Ectodermal cell (in vitro differentiated cells): ENCODE results near the gene SLC9C2. TPM values are rescaled to one million over a fixed set of nuclear protein-coding genes. Genes with fewer than 3 reads are reported as not detected.
"Not testable (repeated sequence)": the region's sequence is repeated elsewhere in the genome, so short reads cannot be mapped to it uniquely, and the experiment has no call there.

Source experiments
- H3K27ac ChIP-seq: 2 replicates; pipeline ENCODE4 v1.7.0; 2013; ENCODE audit warnings: mild to moderate bottlenecking, low read depth, low read length; ENCODE audit not compliant: insufficient read depth, poor library complexity, severe bottlenecking
- H3K27me3 ChIP-seq: 2 replicates; pipeline ENCODE4 v1.7.0; 2013; ENCODE audit warnings: mild to moderate bottlenecking, low read length; ENCODE audit not compliant: insufficient read depth, control insufficient read depth, poor library complexity, severe bottlenecking
- H3K36me3 ChIP-seq: one replicate; pipeline ENCODE4 v1.7.0; 2013; ENCODE audit warnings: low read length; ENCODE audit not compliant: control insufficient read depth, insufficient read depth
- H3K4me1 ChIP-seq: one replicate; pipeline ENCODE4 v1.7.0; 2013; ENCODE audit warnings: low read length; ENCODE audit not compliant: control insufficient read depth, insufficient read depth
- H3K4me3 ChIP-seq: 2 replicates; pipeline ENCODE4 v1.7.0; 2013; ENCODE audit warnings: low read depth, low read length, control low read depth; ENCODE audit not compliant: insufficient read depth
- H3K9me3 ChIP-seq: 2 replicates; pipeline ENCODE4 v1.7.0; 2013; ENCODE audit warnings: mild to moderate bottlenecking, low read length, moderate library complexity; ENCODE audit not compliant: control insufficient read depth
- WGBS, 2 experiments: methylation state at CpG; one replicate each; pipeline ENCODE4 v1.1.7; 2013; ENCODE audit warnings: missing lambda C conversion rate in 2 of 2; 5-methylcytosine and 5-hydroxymethylcytosine counted together
- polyA plus RNA-seq, 4 experiments: library from polyadenylated mRNA; stranded (reverse); fragments of 50-300 nt; gene quantifications; one replicate each; pipeline ENCODE4 v1.2.3, GENCODE V29; 2013

SLC9C2 gene, protein sequence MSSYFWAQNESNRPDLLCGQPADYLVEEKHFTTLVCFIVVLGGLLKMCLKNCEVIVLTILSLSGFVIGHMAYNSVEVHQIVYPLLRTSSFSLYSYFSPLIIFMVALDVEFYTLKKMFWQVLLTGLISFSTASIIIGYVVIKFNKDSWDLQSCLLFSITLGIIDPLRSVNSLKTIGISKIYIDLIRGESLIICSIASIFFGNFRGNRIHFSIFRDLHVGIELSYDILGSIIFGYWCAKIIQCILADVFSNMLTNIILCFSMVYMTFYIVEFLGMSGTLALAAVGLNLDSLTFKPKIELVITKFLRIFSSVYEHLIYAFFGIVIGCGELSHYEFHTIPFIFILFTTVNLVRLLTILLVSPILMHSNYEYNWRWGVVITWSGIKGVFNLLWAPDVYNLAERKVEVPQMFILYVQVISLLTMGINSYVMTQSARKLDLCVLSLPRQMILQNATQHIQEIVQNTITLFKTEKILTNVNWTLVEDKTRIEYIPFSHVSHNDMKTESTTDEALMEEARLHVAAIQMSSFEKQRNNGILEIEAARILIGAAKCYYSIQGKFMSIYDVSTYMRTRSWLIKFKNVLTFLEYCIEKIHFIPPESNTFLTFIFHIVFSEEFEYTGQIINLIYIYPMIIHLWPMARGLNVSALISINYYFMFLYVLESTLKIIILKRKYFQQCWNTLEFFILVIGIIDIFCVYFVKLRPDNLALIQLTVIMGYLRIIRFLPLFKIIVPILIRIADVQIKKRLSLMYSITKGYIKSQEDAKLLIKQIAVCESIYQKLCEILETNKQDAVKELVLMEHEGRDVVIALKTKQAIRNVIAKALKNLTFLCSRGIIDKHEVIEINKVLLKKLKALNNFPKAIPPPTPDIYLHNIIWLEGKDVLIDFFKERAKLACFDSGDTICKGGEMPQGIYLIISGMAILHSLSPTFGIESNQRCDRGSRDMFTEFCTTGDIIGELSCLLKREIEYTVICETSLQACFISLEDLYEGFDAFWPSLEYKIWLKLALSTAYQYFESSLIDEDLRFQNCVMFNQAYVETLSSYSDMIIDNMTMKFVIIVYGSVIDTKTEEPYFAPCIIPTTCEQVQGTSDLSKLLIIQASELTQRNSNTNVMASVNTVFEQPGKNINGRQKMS
- polyA plus RNA-seq (2013, experiment 1 of 4) = 0.37 TPM
- not detected for polyA plus RNA-seq (2013, experiment 2 of 4)
- polyA plus RNA-seq (2013, experiment 3 of 4) = not detected
- 0.20 TPM for polyA plus RNA-seq (2013, experiment 4 of 4)

DNA sequence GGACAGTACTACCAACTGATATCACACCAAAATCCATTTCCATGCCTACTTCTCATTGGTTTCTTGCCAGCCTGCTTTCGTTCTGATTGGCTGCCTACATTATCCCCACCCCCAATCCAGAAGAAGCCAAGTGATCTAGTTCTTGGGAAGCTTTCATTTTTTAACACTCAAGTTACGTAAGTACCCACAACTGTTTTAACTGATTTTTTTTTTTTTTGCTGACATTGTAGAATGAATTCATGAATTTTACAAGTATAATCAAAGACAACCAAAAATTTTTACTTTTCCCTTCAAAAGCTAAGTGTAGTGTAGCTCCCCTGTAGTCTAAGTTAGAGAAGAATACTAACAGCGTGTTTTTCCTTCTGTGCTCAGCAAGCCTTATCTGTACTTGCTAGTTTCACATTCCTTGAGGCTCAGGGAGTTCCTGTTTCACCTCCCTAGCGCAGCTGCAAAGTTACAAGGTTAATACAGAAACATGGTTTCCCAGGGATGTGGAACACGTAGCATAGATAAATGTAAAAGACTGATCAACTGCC is at the start of gene SLC9C2:
SLC9C2 (minus strand) TSS at position 17 of the 536 bp plus-strand sequence. CDS start 1,296 bp downstream, outside the sequence.
- Histone ChIP-seq H3K4me1 (no peaks in the 10 kb centered on the region), H3K27ac (no peak within 1 kb of the TSS), H3K4me3 (no peak within 1 kb of the TSS), H3K27me3 (no peaks in the 10 kb centered on the region), H3K9me3 (no peaks in the 10 kb centered on the region), H3K36me3 (no peaks in the 10 kb centered on the region)
- 92 to 94% methylated on average over 4 to 5 of the region's 5 CpGs for WGBS, 2 experiments

DNA sequence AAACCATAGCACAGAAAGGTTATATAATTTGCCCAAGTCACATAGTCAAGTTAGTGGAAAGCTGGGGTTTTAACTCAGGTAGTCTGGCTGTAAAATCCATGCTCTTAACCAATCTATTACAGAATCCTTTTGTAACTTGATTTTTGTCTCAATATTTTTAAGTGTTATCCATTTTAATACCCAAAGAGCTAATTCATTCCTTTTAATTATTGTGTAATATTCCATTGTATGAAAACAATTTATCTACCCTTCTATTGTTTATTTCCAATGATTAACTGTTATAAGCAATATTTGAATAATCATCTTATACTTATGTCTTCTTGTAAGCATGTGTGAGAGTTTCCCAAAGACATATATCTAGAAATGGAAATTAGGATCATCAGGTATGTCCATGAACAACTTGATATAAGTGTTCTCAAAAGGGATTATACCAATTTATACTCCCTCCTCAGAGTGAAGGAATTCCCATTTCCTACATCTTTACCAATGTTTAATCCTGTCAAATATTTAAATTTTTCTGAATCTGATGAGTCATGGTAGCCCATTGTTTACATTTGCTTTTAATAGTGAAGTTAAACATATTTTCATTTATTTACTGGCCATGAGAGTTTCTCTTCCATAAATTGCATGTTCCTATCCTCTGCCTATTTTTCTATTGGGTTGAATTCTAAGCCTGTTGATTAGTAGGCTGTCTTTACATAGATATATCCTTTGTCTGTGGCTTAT is 46.2 kb upstream of the SLC9C2 start:
- Histone ChIP-seq H3K9me3 (no peaks in the 10 kb centered on the region), H3K27ac (no peak overlapping the region), H3K36me3 (no peaks in the 10 kb centered on the region), H3K4me1 (no peaks in the 10 kb centered on the region), H3K4me3 (no peak overlapping the region), H3K27me3 (no peaks in the 10 kb centered on the region)

DNA sequence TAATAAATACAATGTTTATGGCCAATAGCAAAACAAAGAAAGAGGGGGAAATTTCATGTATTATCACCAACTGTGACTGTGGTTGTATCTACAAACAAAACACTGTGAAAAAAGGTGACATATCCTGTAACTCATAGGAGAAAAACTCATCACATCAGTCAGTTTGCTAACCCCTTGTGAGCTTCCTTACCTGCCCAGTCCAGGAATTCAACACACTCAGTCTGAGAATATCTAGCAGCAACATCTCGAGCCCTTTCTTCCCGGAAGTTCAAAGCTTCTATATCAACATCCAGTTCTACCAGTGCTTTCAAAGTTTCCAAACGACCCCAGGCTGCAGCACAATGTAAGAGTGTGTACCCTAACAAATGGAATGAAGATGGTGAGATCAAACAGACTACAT is 43.8 kb upstream of the SLC9C2 start:
- Histone ChIP-seq H3K27me3 (no peaks in the 10 kb centered on the region), H3K27ac (no peak overlapping the region), H3K36me3 (no peaks in the 10 kb centered on the region), H3K4me1 (no peaks in the 10 kb centered on the region), H3K9me3 (no peaks in the 10 kb centered on the region), H3K4me3 (no peak overlapping the region)
- WGBS, 2 experiments = 82 to 94% methylated on average over 3 of the region's 3 CpGs

DNA sequence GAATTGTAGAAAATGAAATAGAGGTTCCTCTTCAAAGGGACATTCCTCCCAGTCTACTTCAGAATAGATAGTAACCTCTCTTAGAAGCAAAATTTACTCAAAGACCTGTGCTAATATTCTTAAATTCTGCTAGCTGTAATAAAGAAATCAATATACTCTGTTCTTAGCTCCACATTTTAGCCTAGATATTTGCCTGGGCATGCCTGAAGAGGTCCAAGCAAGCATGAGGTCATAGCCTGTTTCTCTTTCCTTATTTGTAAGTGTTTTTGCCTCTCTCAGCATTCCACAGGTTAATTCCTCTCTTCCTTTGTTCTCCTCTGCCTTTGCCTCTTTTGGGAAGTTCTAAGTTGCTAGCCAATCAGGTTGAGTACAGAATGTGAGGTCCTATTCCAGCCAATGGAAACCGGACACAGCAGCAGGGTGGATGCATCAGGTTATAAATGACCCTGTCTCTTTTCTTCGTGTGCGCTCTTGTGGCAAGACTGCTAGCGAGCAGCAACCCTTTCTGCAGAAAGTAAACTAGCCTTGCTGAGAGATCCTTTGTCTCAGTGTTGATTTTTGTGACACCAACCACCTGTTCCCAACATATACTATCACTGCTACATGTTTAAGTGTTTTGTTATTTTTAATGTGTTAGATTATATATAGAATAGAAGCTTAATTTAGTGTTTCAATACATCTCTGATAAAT is 39.7 kb upstream of the SLC9C2 start:
- H3K27me3 ChIP-seq, H3K9me3 ChIP-seq, H3K27ac ChIP-seq, H3K36me3 ChIP-seq, H3K4me3 ChIP-seq, H3K4me1 ChIP-seq: not testable (repeated sequence)
- WGBS, 2 experiments = 95 to 98% methylated on average over 4 of the region's 4 CpGs

DNA sequence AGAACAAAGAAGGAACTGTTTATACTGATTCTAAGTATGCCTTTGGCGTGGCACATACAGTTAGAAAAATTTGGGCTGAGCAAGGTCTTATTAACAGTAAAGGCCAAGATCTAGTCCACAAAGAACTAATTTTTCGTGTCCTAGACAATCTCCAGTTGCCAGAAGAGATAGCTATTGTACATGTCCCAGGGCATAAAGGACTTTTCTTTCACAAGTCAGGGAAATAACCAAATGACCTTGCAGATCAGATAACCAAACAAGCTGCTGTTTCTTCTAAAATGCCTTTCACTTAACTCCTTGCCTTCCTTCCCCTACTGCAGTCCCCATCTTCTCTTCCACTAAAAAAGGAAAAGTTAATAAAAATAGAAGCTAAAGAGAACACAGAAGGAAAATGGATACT is 36.2 kb upstream of the SLC9C2 start:
- Histone ChIP-seq H3K9me3 (no peaks in the 10 kb centered on the region), H3K36me3 (no peaks in the 10 kb centered on the region), H3K4me1 (no peaks in the 10 kb centered on the region), H3K27ac (no peak overlapping the region), H3K4me3 (no peak overlapping the region), H3K27me3 (no peaks in the 10 kb centered on the region)
- WGBS, 2 experiments = 86 to 91% methylated on average over 2 of the region's 2 CpGs

DNA sequence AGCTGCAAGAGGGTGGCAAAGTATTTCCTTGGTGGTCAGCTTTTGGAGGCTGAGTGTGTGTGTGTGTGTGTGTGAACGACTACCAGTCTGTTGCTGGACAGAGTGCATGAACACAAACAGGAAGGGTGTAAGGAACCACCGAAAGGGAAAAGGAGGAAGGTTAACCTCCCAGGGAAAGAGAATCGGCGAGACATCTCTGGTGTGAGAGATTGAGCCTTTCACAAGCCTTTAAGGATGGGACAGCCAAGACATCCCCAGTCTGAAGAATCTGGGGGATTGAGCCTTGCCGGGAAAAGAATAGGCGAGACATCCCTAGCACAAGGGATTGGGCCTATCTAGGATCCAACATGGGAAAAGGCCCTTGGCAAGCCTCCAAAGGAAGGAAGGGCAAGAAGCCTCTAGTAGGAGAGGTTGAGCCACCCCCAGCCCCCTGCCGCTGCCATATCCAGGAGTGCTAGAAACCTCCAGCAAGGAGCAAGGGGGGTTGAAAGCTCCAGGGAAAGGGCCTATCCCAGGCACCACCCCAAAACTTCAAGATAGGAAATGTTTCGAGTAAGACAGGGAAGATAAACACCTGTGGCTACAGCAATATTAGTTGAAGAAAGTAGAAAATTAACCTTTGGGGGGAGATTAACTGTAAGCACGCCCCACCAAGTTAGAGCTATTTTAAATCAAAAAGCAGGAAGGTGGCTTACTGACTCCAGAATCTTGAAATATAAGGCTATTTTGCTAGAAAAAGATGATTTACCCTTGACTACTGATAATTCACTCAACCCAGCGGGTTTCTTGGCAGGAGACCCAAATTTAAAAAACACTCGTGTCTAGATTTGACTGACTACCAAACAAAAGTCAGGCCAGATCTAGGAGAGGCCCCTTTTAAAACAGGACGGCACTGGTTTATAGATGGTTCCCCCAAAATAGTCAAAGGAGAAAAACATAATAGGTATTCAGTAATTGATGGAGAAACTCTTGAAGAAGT is 35.5 kb upstream of the SLC9C2 start:
- H3K4me3 ChIP-seq = no peak overlapping the region
- H3K36me3 ChIP-seq = no peaks in the 10 kb centered on the region
- WGBS, 2 experiments = 94 to 96% methylated on average over 12 of the region's 12 CpGs
- no peak overlapping the region for H3K27ac ChIP-seq
- no peaks in the 10 kb centered on the region for H3K4me1 ChIP-seq
- no peaks in the 10 kb centered on the region for H3K9me3 ChIP-seq
- no peaks in the 10 kb centered on the region for H3K27me3 ChIP-seq

DNA sequence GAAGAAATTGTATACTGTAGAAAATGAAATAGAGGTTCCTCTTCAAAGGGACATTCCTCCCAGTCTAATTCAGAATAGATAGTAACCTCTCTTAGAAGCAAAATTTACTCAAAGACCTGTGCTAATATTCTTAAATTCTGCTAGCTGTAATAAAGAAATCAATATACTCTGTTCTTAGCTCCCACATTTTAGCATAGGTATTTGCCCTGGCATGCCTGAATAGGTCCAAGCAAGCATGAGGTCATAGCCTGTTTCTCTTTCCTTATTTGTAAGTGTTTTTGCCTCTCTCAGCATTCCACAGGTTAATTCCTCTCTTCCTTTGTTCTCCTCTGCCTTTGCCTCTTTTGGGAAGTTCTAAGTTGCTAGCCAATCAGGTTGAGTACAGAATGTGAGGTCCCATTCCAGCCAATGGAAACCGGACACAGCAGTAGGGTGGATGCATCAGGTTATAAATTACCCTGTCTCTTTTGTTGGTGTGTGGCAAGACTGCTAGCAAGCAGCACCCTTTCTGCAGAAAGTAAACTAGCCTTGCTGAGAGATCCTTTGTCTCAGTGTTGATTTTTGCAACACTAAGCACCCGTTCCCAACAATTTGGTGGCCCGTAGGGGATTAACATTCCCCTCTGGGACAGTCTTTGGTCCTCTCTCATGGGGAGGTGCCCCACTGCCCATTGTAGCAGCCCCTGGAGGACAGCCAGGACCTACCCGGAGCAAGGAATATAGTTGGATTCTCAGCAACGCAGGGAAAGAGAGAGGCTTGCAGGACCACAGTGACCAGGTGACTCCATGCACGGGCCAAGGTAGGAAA is 34.6 kb upstream of the SLC9C2 start:
- H3K27me3 ChIP-seq, H3K4me3 ChIP-seq, H3K36me3 ChIP-seq, H3K4me1 ChIP-seq, H3K9me3 ChIP-seq, H3K27ac ChIP-seq: not testable (repeated sequence)
- 89 to 91% methylated on average over 6 of the region's 6 CpGs for WGBS, 2 experiments

DNA sequence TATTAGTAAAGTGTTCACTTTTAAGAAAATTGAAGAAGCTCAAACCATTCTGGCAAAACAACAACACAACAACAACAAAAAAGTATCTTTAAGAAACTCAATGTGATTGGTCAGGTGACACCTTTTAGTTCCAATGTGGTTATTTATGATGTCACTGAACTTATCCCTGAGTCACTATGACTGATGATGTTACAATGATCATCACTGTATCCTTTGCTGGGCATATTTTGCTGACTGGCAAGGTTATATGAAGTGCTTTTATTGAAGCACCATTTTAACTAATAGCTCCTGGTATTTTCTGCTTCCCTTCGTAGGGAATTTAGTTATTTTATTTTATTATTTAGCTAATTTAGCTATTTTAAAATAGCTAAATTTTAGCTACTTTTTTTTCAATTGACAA is 32.2 kb upstream of the SLC9C2 start, which contains the start of gene TEX50:
TEX50 (plus strand) TSS at position 223 of the 400 bp plus-strand sequence. CDS start 184 bp downstream, outside the sequence.
- H3K4me3 ChIP-seq = no peak within 1 kb of the TSS
- H3K27ac ChIP-seq = no peak within 1 kb of the TSS
- no peaks in the 10 kb centered on the region for H3K4me1 ChIP-seq
- whole genome bisulfite sequencing, 2 experiments = no CpG with 5 or more reads among the region's 1 CpG
- H3K27me3 ChIP-seq = no peaks in the 10 kb centered on the region
- no peaks in the 10 kb centered on the region for H3K9me3 ChIP-seq
- H3K36me3 ChIP-seq = no peaks in the 10 kb centered on the region
